GM06990 (cell line): ENCODE results near the gene SGTA.

Source experiments
- DNase-seq: peaks from one replicate; pipeline ENCODE4 v3.0.0-alpha.2; 2011; ENCODE audit not compliant: insufficient read length; ENCODE audit errors: extremely low read depth
- H3K27me3 ChIP-seq: replicated peaks from 2 replicates; pipeline ENCODE4 v1.6.0; 2011; ENCODE audit warnings: low read length; ENCODE audit not compliant: control insufficient read depth, insufficient read depth
- H3K36me3 ChIP-seq: 2 replicates; pipeline ENCODE4 v1.5.1; 2011; ENCODE audit warnings: low read length; ENCODE audit not compliant: control insufficient read depth, insufficient read depth
- H3K4me3 ChIP-seq: replicated peaks from 2 replicates; pipeline ENCODE4 v1.5.1; 2011; ENCODE audit warnings: low read depth, mild to moderate bottlenecking, control low read depth, low read length
- CTCF ChIP-seq: IDR thresholded peaks from 2 replicates; pipeline ENCODE4 v1.5.1; 2011; ENCODE audit warnings: low read length, control low read depth, mild to moderate bottlenecking, inconsistent platforms; ENCODE audit not compliant: insufficient read depth, poor library complexity, severe bottlenecking

Gene SGTA

GRCh38 chr19:2727640-2727944 lies 55.5 kb downstream of the SGTA start:
- no peak for DNase-seq
- H3K36me3 ChIP-seq: no peaks in the 10 kb centered on the region; the same call in 1 of the 2 replicates
- no peaks in the 10 kb centered on the region for H3K27me3 ChIP-seq
- H3K4me3 ChIP-seq: no peak overlapping the region
- TF ChIP-seq CTCF: no peak

DNA sequence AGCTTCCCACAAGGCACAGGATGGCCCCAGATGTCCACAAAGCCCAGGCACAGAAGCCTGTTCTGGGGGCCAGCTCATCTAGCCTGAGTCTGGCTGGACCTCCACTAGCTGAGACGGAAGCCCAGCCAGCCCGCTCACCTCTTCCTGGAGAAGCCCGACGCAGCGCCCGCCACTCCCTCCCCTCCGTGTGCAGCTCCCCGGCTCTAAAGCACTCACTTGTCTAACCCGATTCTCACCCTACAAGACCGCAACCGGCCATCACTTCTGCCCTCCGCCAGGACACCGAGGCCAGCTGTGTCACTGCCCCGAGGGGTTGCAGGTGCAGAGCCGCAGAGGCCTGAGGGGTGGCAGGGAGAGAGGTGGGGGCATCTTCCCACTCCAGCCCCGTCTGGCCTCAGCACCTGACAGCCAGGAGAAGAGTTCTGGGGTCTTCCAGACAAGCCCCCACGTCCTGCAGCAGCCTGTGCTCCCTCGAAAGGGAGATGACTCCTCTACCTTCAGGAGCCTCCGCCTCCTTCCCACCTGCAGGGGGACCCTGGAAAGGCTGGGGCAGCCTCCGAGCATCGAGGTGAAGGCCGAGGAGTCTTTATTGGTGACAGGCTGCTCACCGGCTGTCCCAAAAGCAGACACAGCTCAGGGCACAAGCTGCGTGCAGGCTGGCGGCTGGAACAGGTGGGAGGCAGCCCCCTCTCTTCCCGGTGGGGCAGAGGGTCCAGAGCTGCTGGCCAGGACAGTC lies 56.0 kb downstream of the SGTA start:
- Histone ChIP-seq H3K27me3 (no peaks in the 10 kb centered on the region), H3K4me3 (no peak overlapping the region), H3K36me3 (no peaks in the 10 kb centered on the region; the same call in 1 of the 2 replicates)
- no peak for TF ChIP-seq CTCF
- DNase-seq: no peak

DNA sequence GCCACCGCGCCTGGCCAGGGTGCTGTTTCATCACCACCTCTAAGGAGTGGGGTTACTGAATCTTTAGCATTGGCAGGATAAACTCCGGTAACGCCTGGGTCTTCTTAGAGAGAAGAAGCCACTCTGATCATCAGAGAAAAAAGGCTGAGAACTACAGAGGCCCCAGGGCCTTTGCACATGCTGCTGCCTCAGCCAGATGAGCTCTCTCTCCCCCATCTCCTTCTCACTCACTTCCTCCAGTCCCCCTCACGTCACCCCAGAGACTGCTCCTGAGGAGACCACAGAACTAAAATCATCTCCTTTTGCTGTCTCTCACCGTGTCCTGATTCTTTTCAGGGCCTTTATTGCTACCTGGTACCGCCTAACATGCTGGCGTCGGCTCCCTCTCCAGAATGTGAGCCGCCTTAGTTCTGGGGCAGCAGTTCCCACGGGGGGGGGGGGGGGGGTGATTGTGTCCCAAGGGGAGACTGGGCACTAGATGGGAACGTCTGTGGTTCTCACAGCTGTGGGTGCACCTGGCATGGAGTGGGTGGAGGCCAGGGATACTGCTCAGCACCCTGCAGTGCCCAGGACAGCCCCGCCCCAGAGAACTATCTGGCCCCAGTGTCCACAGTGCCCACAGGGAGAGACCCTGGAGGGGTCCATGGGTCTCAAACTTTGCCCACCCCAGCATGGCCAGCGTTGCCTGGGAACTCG lies 56.8 kb downstream of the SGTA start:
- TF ChIP-seq CTCF: no peak
- no peak for DNase-seq
- no peak overlapping the region for H3K4me3 ChIP-seq
- no peaks in the 10 kb centered on the region; the same call in 1 of the 2 replicates for H3K27me3 ChIP-seq
- H3K36me3 ChIP-seq: no peaks in the 10 kb centered on the region; the same call in 1 of the 2 replicates

DNA sequence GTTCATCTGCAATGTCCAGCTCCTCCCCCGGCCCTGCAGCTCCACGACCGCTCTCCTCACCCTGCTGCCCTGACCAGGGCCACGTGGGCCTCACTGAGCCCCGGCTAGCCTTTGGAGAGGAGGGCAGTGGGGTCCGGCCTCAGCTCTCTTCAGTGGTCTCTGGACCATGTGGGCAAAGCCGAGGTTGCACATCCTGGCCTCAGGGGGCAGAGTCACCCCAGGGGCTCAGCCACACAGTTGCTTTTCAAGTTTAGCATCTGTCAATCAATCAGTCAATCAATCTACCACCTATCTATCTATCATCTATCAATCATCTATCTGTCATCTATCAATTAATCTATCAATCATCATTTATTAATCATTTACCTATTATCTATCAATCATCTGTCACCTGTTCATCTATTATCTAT lies 58.9 kb downstream of the SGTA start:
- no peak overlapping the region for H3K4me3 ChIP-seq
- H3K27me3 ChIP-seq: no peaks in the 10 kb centered on the region; the same call in 1 of the 2 replicates
- peak; percentile 23 for TF ChIP-seq CTCF
- no peak for DNase-seq
- no peaks in the 10 kb centered on the region for H3K36me3 ChIP-seq

DNA sequence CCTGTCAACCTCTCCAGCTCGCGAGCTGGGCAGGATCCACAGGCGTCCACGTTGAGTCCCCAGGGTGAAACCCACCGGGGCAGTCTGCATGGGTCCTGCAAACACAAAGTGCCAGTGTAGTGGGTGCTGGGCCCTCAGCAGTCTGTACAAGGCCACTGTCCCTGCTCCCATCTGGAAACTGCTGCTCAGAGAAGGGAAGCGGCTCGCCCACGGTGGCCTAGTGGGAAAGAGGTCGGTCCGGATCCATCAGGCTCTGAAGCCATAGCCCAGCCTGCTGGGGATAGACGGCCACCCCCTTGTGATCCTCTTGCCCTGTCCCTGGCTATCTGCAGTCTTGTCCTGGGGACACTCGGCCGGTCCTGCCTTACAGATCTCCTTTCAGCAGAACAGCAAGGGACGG lies 59.3 kb downstream of the SGTA start:
- Histone ChIP-seq H3K36me3 (no peaks in the 10 kb centered on the region), H3K27me3 (no peaks in the 10 kb centered on the region; the same call in 1 of the 2 replicates), H3K4me3 (no peak overlapping the region)
- no peak for DNase-seq
- no peak for TF ChIP-seq CTCF

DNA sequence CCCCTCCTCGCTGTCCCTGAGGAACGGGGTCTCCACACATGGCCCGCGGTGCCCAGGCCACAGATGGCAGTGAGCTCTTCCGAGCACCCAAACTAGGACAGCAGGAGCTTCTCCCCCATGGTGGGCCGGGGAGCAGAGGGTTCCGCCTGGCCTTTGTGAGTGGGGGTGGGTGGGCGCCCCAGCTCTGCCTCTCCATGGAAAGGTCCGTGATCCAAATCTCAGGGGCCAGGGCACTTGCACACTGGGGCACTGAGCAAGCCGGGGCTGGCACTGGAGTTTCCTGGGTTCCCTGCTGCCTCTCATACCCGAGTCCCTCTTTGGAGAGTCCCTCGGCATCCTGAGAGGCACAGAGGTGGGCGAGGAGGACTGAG lies 59.7 kb downstream of the SGTA start:
- no peak for TF ChIP-seq CTCF
- Histone ChIP-seq H3K27me3 (no peaks in the 10 kb centered on the region; the same call in 1 of the 2 replicates), H3K4me3 (no peak overlapping the region), H3K36me3 (no peaks in the 10 kb centered on the region)
- no peak for DNase-seq
